Anterior cingulate cortex (tissue), 58 donors: ENCODE results near the gene MED13.
"Not testable (repeated sequence)": the region's sequence is repeated elsewhere in the genome, so short reads cannot be mapped to it uniquely, and the experiment has no call there.

Source experiments
- DNase-seq, 58 donors: peaks; one replicate each; lab custom pipeline; 2025; lab: John Stamatoyannopoulos, UW

MED13 gene

DNA sequence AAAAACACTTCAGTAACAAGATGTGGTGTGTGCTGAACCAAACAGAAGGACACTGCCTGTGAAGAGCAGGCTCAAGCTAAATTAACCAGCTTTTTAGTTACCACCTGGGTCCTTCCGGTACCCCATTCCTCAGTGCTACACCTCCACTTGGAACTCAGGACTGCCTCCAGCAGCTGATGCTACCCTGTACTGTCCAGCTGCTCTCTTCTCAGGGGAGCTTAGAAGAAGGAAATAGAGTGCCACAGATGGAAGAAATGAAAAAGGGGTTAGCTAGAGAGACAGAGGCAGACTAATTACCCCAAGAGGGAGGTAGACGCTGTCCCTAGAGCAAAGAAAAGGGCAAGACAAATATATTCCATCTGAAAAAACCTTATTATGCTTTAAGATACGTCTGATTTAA is 5.7 kb downstream of the MED13 start:
- DNase-seq, result no peak

DNA sequence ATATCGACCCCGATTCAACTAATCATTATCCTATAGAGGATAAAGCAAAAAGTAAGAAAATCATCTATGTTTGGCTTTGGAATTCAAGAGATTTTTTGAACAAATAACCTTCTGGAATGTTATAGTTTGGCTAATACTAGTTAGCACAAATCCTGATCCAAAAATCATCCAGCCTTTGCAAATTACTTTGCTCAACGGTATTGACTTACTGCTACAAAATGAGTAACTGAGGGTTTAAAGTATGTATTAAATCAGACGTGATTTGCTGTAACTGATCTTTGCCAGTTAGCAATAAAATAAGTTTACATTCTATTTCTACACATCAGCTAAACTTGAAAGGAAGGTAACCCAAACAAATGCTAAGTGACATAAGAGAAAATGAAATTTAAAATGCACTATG is 6.5 kb downstream of the MED13 start:
- DNase-seq, result no peak

DNA sequence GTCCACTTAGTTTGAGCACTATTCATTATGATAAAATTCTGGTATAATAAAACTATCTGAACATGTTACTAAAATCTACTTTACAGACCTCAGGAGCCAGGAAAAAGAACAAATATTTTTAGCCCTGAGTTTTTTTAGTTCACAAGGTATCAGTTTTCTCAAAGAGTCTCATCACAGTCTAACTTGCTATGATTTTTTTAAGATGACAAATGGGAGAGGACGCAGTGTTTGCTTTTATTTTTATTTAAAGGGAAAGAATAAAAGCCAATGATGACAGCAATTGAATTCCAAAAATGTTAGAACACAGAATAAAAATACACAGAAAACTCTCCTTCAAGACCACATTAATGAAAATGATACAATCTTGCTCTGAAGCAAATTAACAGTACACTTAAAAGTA is 7.4 kb downstream of the MED13 start:
- no peak for DNase-seq

DNA sequence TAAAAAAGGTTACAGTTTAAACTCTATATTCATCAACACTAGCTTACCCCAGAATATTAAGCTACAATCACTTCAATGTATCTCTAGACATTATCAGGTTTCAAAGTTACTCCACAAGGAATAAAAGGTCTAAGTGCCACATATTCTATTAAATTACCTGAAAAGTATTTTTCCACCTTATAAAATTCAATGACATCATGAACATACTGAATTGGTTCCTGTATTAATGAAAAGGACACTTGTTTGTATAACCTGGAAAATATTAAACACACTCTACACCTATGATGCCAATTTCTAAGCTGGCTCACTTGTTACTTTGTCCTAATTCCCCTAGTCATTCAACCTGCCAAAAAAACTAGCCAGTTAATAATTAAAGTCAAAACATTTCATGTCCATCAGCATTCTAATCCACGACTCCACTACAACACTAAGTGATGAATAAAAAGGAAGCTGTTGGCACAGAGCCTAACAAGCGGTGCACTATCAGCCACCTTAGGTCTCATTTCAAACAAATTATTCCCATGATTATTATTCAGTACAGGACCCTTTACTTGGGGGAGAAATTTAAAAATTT is 12.2 kb downstream of the MED13 start:
- no peak for DNase-seq

DNA sequence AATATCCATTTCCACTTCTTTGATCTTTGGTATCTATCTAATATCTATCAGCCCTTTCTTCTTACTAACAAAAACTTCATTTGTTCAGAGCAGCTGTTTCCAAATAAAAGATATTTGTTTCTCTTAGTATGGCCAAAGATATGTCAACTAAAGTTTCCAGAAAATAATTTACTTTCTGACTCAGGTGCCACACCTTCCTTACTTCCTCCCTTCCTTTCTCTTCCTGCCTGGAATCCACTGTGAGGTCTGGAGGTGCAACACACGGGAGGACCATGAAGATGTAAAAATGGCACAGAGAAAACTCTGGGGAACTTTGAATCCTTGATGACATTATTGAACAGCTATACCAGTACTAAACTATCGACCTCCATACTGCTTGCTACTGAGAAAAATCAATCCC is 14.0 kb downstream of the MED13 start:
- DNase-seq, result no peak

DNA sequence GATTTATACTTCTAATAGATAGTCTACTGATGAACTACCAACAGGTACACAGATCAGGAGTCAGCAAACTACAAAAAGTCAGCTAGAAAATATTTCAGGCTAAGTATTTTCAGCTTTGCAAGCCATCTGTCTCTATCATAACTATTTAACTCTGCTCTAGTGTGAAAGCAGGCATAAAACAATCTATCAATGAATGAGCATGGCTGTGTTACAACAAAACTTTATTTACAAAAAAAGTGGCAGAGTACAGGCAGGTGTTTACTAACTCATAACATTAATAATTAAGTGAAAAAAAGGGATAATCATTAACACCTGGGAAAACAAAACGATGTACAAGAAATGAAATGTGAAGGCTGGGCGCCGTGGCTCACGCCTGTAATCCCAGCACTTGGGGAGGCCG is 15.8 kb downstream of the MED13 start:
- no peak for DNase-seq

DNA sequence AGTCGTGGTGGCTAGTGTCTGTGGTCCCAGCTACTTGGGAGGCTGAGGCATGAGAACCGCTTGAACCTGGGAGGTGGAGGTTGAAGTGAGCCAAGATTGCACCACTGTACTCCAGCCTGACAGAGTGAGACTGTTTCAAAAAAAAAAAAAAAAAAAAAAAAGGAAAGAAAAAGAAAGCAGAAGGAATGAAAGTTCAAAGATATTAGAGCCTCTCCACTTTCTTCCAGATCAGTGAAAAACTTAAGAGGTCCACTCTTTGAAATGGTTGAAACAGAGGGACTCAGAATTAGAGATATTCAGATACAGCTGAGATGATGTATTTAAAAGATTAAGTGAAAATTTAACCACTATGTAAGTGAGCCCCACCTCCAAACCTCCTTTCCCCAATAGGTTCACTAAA is 16.8 kb downstream of the MED13 start:
- no peak for DNase-seq

DNA sequence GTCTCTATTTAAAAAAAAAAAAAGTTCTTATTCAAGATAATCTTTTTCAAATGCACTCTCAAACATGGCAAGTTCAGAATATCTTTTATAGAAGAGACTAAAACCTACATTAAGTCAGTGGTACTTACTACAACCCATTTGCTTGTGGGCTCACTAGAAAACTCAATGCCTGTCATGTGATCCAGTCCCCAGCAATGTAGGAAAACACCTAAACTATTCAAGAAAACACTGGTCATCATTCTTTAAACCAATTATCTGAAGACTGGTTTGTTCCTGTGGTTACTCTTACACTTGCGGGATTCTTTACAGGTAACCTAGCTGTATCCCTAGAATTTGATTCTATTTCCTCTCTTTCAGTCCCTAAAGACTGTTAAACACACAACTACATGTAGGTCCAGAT is 19.6 kb downstream of the MED13 start:
- DNase-seq, result no peak

DNA sequence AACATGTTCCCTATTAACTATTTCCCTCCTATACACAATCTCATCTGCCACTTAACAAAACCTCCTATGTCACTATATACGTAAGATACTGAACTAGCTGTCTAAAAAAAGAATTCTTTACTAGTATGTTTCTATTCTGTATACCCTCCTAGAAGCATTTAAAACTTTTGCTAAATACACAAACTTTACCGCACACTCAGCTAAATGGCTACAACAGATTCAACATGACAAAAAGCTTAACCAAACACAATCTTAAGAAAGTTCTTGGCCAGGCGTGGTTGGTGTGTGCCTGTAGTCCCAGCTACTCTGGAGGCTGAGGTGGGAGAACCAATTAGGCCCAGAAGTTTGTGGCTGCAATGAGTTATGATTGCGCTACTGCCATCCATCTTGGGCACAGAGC is 20.0 kb downstream of the MED13 start:
- no peak for DNase-seq

DNA sequence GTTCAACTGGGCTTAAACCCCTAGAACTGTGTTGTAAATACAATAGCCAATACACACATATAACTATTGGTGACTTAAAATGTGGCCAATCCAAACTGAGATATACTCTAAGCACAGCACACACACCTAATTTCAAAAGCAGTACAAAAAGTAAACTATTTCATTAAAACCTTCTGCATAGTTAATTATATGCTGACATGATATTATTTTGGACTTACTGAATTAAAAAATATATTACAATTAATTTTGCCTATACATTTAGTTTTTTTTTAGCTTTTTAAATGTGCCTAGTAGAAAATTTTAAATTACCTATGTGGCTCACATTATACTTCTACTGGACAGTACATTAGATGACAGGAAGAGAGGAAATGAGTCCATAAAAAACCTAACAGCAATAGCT is 21.5 kb downstream of the MED13 start:
- DNase-seq, result no peak

DNA sequence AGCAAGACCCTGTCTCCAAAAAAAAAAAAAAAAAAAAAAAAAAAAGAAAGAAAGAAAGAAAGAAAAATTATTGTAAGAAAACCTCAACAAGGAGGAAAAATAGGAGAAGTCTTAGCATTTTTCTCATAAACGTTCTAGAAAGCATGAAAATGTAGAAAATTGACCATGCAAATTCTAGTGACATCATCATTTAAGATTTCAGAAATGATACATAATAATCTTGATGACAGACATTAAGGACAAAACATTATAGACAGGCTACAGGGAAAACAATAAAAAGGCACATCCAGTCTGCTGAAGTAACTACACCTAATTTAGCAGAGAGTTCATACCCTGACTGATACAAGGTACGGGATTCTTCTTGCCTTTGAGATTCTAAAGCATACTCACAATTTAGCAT is 21.9 kb downstream of the MED13 start:
- DNase-seq, result no peak

DNA sequence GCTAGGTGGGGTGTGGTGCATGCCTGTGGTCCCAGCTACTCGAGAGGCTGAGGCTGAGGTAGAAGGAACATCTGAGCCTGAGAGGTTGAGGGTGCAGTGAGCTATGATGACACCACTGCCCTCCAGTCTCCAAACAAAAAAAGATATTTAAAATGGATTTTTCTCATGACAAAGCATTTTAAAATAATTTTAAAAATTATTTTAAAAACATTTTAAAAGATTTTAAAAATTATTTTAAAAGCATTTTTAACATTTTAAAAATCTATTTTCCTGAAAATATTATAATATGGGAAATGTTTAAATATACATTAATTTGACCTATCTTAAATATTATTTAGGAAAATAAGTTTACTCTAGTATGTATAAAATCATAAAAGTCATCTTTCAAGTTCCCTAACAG is 26.8 kb downstream of the MED13 start:
- no peak for DNase-seq

DNA sequence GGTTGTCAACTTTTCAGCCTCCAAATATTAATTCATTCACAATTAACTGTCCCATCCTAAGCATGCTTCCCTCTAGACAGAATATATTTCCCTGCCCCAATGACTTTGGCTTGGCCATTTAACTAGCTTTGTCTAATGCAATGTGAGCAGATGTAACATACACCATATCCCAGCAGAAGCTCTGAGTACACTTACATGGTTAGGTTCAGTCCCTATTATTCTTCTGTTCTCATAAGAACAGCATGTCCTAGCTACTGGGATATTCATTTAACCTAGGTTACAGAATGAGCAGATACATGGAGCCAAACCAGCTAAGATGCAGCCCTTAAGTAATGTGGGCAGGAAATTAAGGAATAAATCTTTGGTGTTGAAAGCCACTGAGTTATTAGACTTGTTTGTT is 31.8 kb downstream of the MED13 start:
- DNase-seq, result no peak

DNA sequence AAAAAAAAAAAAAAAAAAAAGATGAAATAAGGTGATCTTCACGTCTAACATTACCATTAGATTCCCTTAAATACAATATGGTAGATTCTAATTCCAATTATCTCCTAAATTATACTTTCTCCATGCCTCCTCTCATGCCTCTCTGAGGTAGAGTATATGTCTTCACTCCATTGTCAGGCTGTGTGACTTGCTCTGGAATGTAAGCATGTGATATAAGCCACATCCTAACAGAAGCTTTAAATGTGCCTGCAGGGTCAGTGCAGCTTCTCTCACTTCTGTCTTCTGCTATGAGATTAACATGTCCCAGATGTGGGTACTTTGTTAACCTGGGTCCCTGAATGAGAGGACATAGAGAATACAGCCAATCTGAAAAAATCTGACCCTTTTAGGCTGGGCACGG is 32.6 kb downstream of the MED13 start:
- no peak for DNase-seq

DNA sequence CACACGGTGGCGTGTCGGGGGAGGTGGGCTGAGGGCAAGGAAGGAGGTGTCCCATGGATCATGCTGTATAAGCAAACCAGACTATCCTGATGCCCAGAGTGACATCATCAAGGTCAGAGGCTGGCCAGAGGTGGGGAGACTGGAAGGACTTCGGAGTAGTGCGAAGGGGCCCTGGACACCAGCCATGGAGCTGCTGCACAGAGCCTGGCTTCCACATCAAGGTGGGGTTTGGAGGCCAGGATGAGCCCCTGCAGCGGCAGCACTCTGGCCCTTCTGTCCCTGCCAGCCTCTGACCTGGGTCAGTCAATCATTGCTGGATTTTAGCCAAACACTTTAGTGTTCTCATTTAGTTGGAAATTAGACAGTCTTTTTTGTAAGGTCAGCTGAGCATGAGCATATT is 34.8 kb downstream of the MED13 start:
- DNase-seq, result peak in 1 of 58 donors; percentile 12

DNA sequence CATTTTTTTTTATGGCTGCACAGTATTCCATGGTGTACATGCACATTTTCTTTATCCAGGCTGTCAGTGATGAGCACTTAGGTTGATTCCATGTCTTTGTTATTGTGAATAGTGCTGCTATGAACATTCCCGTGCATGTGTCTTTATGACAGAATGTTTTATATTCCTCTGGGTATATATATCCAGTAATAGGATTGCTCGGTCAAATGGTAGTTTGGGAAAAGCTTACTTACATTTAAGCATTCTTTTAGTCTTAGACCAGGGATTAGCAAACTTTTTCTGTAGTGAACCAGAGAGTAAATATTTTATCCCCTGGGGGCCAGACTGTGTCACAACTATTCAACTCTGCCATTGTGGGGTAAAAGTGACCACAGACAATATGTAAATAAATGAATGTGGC is 40.2 kb downstream of the MED13 start:
- no peak for DNase-seq

DNA sequence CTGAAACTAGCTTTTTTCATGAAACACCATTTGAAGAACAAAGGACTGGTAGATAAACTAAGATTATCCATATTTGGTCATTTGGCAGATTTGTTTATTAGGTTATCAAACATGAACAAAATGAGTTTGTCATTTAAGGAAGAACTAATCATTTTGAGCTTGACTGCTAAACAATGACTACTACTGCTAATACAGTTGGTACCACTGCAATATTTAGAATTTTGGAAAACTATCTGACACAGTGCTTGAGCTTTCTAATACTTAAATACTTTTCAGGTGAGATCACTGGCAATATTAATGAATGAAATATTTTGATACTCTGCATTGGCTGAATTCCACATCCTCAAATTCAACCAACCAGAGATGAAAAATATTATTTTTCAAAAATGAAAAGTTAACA is 47.2 kb downstream of the MED13 start:
- DNase-seq, result no peak

DNA sequence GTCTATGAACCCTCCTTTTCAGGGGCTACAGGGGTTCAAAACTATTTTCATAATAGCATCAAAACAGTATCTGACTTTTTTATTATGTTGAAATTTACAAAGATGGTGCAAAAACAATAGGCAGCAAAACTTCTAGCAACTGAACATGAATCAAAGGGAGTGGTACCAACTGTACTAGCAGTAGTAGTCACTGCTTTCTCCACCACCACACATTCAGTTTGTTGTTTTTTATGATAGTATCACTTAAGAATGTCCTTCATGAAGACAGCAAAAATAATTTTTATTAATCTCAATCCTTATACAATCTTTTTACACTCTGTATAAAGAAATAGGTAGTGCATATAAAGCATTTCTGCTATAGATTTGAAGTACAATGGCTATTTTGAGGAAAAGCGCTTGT is 47.6 kb downstream of the MED13 start:
- DNase-seq, result no peak

DNA sequence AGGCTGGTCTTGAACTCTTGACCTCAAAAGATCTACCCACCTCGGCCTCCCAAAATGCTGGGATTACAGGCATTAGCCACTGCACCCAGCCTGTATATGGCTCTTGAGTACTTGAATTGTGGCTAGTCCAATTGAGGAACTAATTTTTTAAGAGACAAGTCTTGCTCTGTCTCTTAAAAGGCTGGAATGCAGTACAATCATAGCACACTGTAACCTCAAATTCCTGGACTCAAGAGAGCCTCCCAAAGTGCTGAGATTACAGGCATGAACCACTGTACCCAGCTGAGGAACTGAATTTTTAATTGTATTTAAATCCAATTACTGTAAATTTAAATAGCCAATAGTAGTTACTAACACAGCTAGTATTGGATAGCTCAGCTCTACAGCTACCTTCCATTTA is 50.6 kb downstream of the MED13 start:
- DNase-seq, result no peak

DNA sequence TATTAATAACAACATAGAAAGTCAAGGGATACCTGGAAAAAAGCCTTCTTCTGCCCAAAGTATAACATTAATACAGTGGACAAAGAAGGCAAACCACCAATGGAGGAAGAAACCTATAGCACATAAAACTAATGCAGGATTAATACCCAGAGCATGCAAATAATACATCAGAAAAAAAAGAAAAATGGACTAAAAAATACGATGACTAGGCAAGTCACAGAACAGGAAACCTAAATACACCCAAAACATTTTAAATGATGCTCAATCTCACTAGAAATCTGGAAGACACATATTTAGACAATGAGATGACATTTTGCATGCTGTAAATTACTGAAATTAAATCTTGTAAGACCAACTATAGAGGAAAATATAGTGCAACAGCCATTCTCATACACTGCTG is 55.9 kb downstream of the MED13 start:
- DNase-seq, result no peak

DNA sequence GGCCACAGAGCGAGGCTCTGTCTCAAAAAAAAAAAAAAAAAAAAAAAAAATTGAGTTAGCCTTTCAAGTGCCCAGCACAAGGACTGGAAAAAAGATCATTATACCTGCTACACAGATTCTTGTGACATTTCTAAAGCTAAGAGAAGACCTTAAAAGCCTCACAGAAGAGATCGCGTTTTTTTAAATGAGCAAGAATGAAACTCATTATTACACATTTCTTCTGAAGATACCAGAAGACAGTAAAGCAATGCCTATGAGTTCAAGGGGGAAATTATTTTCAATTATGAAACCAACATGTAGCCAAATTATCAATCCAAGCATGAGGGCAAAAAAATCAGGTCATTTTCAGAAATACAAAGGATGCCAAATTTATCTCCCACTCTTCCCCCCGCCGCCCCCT is 56.8 kb downstream of the MED13 start:
- DNase-seq, result no peak

DNA sequence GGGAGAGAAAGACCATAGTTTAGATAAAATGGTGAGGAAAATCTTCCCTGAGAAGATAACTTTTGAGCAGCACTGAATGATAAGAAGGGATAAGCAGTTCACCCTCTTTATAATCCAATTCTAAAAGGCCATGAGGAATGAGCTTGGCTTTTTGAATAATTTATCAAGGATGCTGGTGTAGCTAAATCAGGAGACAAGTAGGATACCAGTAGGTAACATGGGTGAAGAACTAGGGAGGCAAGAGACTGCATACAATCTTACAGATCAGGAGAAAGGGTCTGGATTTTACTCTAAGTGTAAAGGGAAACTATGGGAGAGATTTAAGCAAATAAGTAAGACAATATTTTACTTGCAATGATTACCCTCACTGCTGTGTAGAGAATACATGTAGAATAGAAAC is 60.7 kb downstream of the MED13 start:
- no peak for DNase-seq

DNA sequence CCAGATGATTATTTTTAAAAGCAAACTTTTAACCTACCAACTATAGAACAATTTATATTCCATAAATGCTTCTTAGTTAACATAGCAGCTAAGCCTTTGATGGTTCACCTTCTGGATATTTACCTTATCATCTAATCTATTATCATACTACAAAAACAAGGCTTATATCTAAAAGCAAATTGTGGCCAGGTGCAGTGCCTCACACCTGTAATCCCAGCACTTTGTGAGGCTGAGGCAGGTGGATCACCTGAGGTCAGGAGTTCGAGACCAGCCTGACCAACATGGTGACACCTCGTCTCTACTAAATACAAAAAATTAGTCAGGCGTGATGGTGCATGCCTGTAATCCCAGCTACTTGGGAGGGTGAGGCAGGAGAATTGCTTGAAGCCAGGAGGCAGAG is 61.9 kb downstream of the MED13 start:
- DNase-seq, result not testable (repeated sequence)

DNA sequence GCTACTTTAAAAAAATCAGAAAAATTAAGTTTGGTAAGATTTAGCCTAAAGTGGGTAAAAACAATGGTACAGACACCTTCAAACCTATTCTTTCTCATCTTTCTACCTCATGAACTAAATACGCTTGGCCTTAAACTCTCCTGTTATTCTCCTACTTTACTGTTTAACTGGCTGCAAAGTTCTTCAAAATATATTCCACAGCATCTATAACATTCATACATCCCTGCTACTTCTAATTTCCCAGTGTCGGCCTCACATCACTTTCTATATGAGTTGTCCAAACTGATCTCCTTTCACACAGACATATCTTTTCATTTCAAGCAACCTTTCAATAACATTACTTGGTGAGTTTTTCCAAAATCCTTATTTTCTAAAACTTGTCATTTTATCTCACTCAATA is 64.0 kb downstream of the MED13 start:
- no peak for DNase-seq
